DND-41 (cell line): ENCODE data around the gene SPNS1.

Experiments used
- EZH2 ChIP-seq: IDR thresholded peaks from 3 replicates; pipeline ENCODE4 v1.6.1; 2012; ENCODE audit warnings: borderline replicate concordance, low read depth, mild to moderate bottlenecking, moderate library complexity, low read length, inconsistent platforms; ENCODE audit not compliant: severe bottlenecking
- TF ChIP-seq, protein P1 (sequence below): IDR thresholded peaks from 2 replicates; pipeline ENCODE4 v1.5.1; 2012; ENCODE audit warnings: borderline replicate concordance, low read length, moderate library complexity, mild to moderate bottlenecking; ENCODE audit not compliant: poor library complexity, severe bottlenecking; ENCODE audit errors: extremely low read depth

DNA sequence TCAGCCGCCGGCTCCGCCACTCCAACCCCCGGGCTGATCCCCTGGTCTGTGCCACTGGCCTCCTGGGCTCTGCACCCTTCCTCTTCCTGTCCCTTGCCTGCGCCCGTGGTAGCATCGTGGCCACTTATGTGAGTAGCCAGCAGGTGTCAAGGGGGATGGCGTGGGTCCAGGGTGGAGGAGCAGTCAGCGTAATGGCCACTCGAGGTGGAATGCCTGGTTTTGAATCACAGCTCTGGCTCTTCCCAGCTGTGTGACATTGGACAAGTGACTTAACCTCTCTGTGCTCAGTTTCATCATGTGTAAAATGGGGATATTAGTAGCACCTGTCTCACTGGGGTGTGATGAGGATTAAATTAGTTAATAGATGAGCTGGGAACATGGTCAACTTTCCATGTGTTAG lies 7.8 kb downstream of the SPNS1 start:
- TF ChIP-seq, protein P1, sequence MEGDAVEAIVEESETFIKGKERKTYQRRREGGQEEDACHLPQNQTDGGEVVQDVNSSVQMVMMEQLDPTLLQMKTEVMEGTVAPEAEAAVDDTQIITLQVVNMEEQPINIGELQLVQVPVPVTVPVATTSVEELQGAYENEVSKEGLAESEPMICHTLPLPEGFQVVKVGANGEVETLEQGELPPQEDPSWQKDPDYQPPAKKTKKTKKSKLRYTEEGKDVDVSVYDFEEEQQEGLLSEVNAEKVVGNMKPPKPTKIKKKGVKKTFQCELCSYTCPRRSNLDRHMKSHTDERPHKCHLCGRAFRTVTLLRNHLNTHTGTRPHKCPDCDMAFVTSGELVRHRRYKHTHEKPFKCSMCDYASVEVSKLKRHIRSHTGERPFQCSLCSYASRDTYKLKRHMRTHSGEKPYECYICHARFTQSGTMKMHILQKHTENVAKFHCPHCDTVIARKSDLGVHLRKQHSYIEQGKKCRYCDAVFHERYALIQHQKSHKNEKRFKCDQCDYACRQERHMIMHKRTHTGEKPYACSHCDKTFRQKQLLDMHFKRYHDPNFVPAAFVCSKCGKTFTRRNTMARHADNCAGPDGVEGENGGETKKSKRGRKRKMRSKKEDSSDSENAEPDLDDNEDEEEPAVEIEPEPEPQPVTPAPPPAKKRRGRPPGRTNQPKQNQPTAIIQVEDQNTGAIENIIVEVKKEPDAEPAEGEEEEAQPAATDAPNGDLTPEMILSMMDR, result no peak
- no peak for TF ChIP-seq EZH2
